RKO (cell line): Measurements from ENCODE around the gene ZNF133.
"Not testable (repeated sequence)": the region's sequence is repeated elsewhere in the genome, so short reads cannot be mapped to it uniquely, and the experiment has no call there.

ENCODE experiments used
- DNase-seq: peaks from one replicate; pipeline ENCODE4 v3.0.0-alpha.2; 2016; ENCODE audit warnings: low spot score

ZNF133 gene

DNA sequence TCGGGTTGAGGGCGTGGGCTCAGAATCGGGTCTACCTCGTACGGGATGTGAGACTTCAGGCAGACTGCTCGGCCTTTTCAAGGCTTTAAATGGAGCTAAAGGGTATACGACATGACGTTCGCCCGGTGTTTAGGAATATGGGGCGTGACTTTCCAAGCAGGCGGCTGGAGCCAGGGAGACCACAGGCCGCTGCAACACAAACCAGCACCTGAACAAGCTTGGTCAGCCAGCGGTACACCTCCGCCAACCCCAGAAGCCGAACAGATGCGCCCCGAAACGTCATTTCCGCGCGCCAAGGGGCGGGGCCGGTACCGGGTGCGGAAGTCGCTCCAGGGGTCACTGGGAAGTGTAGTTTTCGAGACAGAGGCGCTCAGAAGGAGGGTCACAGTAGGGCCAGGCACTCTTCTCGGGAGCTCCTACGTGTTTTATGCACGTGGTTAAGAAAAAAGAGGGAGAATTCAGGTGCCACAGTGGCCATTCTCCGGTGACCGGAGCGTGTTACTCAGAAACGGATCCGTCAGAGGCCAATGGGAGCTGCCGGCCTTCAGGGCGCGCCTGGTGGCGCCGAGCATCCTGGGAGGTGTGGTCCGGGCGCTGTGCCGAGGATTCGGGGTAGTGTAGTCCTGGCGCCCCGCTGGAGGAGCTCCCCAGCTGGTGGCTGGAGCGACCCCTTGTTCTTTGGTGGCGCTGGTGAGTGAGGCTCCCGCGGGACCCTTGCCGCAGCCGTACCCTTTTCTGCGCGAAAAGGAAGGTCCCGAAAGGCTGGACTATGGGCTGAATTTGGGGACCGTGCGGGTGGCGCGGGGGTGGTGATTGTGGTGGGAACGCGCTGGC lies at the start of gene ZNF133:
ZNF133 (plus strand) TSS at position 613 of the 834 bp plus-strand sequence. CDS start 17,160 bp downstream, outside the sequence.
- peak; percentile 94 for DNase-seq

DNA sequence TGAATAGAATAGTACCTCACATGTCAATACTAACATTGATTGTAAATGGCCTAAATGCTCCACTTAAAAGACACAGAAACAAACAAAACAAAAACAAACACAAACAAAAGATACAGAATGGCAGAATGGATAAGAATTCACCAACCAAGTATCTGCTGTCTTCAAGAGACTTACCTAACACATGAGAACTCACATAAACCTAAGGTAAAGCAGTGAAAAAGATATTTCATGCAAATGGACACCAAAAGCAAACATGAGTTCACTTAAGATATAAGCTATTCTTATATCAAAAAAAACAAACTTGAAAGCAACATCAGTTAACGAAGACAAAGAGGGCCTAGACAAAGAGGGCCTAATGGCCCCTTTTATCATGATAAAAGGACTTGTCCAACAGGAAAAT lies 47.3 kb upstream of the ZNF133 start:
- no peak for DNase-seq

DNA sequence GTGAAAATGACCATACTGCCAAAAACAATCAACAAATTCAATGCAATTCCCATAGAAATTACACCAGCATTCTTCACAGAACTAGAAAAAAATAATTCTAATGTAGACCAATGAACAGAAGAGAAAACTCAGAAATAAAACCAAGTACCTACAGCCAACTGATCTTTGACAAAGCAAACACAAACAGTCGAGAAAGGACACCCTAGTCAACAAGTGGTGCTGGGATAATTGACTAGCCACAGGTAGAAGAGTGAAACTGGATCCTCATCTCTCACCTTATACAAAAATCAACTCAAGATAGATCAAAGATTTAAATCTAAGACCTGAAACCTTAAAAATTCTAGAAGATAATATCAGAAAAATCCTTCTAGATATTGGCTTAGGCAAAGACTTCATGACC lies 44.5 kb upstream of the ZNF133 start:
- DNase-seq = no peak

- not testable (repeated sequence) for DNase-seq
These were observed 39.8 kb upstream of the ZNF133 start for GRCh38 chr20:18248545-18248944.

DNA sequence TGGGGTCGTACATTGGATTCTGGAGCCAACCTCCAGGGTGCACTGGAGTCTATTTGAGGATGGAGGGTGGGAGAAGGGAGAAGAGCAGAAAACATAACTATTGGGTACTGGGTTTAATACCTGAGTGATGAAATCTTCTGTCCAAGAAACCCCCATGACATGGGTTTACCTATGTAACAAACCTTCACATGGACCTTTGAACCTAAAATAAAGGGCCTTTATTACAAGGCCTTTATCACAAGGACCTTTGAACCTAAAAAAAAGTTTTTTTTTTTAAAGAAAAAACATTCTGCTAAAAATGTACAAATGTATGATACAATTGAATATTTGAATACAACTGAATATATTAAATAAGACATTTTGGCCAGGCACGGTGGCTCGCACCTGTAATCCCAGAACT lies 38.1 kb upstream of the ZNF133 start:
- no peak for DNase-seq

- no peak for DNase-seq
These were observed 35.5 kb upstream of the ZNF133 start for GRCh38 chr20:18252597-18253451.

GRCh38 chr20:18254615-18255014 lies 33.7 kb upstream of the ZNF133 start:
- no peak for DNase-seq

DNA sequence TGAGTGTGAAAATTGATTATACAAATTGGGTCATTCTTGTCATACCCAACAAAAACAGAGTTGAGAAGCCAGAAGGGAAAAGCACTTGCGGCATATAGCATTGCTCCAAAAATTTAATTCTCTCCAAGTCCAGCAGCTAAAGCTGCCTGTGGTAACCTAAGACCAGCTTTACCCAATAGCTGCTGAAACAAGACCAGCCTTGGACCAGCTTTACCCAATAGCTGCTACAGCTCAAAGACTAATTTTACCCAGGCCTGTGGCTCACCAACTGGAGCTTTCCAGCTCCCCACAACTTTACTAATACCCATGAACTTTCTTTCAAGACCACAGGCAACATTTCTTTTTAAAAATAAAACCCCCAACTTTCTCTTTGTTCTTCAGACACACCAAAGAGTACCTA lies 32.8 kb upstream of the ZNF133 start:
- DNase-seq = no peak

DNA sequence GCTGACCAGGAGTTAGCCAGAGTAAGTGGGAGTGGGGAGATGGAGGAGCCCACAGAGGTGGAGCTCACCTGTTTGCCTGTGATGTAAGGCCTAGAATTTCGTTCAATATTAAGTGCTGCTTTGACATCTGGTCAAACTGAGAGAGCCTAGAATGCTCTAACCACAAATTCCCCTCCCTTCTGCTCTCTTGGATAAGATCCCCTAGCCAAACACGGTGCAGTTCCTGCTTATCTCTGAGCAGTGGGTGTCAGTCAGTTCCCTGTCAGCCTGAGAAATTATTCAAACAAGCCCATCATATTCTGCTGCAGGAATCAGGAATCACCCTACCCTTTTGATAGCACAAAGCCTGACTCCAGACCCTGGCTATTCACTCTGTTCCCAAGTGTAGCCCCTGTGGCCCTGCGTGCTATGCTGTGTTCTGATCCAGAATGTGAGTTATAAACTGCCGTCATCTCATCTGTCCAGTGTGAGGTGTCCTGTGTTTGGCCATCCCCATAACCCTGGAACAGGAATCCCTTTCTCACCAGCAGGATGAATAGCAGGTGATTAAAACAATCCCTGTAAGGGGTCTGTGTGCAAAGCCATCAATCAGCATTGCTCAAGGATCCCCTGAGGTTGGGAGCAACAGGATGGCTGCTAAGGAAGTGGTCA lies 31.8 kb upstream of the ZNF133 start:
- DNase-seq = no peak

DNA sequence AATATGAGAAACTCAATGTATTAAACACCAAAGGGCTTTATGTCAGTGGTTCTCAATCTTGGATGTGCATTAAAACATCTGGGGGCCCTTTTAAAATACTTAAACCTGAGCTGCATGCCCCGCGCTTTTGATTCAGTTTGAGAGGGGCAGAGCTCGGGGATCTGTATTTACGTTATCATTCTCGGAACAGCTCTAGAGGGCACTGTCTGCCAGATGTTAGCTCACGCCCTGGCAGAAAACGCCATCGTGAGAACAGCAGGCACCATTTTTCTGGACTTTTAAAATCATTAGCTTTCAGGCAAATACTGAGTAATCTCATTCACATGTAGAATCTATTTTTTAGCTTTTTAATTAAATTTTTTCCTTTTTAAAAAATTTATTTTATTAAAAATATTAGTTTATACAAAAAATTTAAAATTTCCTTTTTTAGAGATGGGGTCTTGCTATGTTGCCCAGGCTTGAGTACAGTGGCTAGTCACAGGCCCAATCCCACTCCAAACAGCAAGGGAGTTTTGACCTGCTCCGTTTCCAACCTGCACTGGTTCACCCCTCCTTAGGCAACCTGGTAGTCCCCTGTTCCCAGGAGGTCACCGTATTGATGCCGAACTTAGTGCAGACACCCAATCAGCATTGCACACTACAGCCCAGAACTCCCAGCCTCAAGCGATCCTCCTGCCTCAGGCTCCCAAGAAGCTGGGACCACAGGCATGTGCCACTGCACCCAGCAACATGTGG lies 30.0 kb upstream of the ZNF133 start:
- no peak for DNase-seq

DNA sequence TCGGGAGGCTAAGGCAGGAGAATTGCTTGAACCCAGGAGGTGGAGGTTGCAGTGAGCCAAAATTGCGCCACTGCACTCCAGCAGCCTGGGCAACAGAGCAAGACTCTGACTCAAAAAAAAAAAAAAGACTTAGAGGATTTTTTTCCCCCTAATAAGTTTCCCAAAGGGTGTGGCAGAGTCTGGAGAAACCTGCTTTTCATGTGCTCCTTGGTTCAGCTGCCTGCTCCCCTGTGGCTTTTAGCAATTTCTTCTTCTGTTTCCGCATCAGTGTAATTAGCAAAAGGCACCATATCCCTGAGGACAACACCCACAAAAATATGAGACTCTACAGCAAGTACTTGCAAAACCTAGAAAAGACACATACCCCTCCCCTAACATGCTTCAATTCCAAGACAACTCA lies 28.6 kb upstream of the ZNF133 start:
- no peak for DNase-seq

DNA sequence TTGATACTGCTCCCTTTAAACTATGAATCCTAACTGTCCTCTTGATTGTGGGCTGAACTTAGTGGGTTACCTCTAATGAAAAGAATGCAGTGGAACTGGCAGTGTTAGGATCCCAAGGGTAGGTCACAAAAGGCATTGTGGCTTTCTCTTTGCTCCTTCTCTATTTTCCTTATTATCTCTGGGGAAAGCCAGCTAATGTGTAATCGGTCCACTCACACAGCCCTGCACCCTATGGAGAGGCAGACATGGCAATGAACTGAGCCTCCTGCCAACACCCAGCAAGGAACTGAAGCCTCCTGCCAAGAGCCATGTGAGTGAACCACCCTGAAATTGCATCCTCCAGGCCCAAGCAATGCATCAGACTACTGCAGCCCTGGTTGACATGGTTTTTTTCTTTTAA lies 24.6 kb upstream of the ZNF133 start:
- DNase-seq = no peak

DNA sequence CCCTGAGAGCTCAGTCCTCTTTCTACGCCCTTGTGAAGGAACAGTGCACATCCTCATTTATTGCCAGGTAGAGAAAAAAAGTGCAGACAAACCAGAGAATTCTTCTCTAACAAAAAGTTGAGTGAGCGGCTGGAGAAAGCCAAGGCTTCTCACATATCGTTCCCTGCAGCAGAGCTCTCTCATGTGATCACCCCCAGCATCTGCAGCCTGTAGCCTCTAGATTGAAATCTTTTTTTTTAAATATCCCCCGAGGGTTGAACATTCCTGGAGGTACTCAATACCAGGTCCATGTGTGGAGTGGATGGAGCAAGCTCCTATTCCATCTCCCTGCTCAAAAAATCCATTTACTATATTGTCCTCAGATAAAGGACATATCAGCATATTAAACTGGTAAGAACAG lies 22.9 kb upstream of the ZNF133 start:
- no peak for DNase-seq

GRCh38 chr20:18266282-18266681 lies 22.0 kb upstream of the ZNF133 start:
- DNase-seq = no peak

DNA sequence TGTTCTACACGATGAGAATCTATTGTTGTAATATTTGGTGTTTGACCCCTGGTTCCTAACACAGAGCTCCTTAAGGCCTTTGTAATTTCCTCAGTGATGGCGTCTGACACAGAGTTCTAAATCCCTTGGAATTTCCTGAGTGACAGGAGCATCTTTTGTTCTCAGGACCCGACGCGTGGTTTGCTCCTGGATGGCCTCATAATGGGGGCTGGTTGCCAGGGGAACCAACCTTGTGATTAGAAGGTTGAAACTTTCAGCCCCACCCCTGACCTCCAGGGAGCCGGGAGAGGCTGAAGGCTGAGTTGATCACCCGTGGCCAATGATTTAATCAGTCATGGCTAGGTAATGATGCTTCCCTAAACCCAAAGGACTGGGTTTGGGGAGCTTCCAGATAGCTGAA lies 20.5 kb upstream of the ZNF133 start:
- DNase-seq = no peak

DNA sequence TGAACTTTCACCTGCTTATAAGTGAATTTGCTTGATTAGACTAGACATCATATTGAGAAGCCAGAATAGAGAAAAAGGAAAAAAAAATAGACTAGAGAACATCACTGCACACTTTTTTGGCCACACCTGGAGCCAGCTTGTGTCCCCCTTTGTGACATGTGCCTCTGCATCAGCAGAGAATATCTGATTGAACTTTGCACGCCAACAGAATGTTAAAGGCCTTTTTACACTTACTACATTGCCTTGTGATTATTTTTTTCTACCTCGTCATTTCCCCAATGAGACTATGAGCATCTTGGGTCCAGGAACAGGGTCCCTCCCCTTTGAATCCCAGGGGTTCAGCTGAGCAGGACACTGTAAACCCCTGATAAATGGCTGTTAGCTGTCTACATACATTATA lies 17.2 kb upstream of the ZNF133 start:
- no peak for DNase-seq

GRCh38 chr20:18272451-18272850 lies 15.9 kb upstream of the ZNF133 start:
- DNase-seq = peak; percentile 23

DNA sequence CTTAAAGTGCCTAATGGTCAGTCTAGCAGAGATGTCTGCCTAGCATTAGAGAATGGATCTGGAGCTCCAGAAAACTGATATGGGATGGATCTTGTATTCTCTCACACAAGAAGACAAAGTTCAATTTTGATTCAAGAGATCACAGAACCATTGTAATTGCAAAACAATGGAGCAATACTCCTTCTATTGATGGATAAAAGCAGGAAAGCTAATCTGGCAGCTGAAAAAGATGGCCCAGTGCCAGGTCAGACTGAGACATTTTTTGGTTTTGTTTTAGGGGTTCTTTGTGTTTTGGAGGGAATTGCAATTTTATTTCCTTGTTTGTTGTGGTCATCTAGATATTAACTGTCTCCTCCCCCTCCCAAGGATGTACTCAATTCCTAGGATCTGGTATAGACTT lies 14.6 kb upstream of the ZNF133 start:
- no peak for DNase-seq

GRCh38 chr20:18275960-18276359 lies 12.4 kb upstream of the ZNF133 start:
- DNase-seq = not testable (repeated sequence)

GRCh38 chr20:18276821-18277220 lies 11.5 kb upstream of the ZNF133 start:
- peak; percentile 75 for DNase-seq

- peak; percentile 45 for DNase-seq
These were observed 9.1 kb upstream of the ZNF133 start for GRCh38 chr20:18279242-18279641.
